WERI-Rb-1 (cell line): ENCODE data around the gene ZNF417.

Experiments
- DNase-seq: peaks from one replicate; pipeline ENCODE4 v3.0.0-alpha.2; 2020
- H3K27ac ChIP-seq: fragments of 250-450 bp; sonication (Bioruptor Pico); 2 replicates; pipeline ENCODE4 v1.5.1; 2020; ENCODE audit warnings: mild to moderate bottlenecking, moderate library complexity
- H3K27me3 ChIP-seq: fragments of 250-450 bp; sonication (Bioruptor Pico); 2 replicates; pipeline ENCODE4 v1.5.1; 2021; ENCODE audit warnings: mild to moderate bottlenecking, low read depth, moderate library complexity; ENCODE audit not compliant: insufficient read depth, severe bottlenecking
- H3K36me3 ChIP-seq: fragments of 250-450 bp; sonication (Bioruptor Pico); 2 replicates; pipeline ENCODE4 v1.5.1; 2020; ENCODE audit warnings: mild to moderate bottlenecking, moderate library complexity
- H3K4me3 ChIP-seq: 2 replicates; pipeline ENCODE4 v1.5.1; 2011; ENCODE audit warnings: low read depth, mild to moderate bottlenecking, control low read depth, low read length
- H3K9me3 ChIP-seq: fragments of 250-450 bp; sonication (Bioruptor Pico); 2 replicates; pipeline ENCODE4 v1.5.1; 2021; ENCODE audit warnings: mild to moderate bottlenecking, moderate library complexity; ENCODE audit not compliant: severe bottlenecking
- TF ChIP-seq, protein P1 (sequence below): IDR thresholded peaks from 2 replicates; pipeline ENCODE4 v1.5.1; 2011; ENCODE audit warnings: low read depth, mild to moderate bottlenecking, control low read depth, inconsistent platforms, low read length

The ZNF417 gene

DNA sequence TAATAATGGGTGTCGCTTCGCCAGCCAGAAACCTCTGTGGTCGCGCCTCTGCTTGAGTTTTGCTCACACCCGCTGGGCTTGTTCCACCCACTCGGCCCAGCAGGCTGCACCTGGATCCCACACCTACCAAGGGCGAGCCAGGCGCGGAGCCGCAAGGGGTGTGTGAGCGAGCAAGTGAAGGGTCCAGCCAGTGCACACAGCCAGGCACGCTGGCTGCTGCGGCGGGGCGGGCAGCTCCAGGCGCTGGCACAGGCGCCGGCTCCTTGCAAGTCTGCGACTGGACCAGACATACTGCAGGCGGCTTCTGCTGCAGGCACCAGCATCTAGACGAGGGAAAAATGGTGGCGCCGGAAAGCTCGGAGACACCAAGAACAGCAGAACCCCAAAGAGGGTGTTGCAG is 32.9 kb upstream of the ZNF417 start:
- TF ChIP-seq, protein P1, sequence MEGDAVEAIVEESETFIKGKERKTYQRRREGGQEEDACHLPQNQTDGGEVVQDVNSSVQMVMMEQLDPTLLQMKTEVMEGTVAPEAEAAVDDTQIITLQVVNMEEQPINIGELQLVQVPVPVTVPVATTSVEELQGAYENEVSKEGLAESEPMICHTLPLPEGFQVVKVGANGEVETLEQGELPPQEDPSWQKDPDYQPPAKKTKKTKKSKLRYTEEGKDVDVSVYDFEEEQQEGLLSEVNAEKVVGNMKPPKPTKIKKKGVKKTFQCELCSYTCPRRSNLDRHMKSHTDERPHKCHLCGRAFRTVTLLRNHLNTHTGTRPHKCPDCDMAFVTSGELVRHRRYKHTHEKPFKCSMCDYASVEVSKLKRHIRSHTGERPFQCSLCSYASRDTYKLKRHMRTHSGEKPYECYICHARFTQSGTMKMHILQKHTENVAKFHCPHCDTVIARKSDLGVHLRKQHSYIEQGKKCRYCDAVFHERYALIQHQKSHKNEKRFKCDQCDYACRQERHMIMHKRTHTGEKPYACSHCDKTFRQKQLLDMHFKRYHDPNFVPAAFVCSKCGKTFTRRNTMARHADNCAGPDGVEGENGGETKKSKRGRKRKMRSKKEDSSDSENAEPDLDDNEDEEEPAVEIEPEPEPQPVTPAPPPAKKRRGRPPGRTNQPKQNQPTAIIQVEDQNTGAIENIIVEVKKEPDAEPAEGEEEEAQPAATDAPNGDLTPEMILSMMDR = no peak
- Histone ChIP-seq H3K27ac (no peak overlapping the region), H3K4me3 (no peak overlapping the region), H3K9me3 (peaks cover 10% of the 10 kb centered on the region), H3K27me3 (no peaks in the 10 kb centered on the region), H3K36me3 (peaks cover 8% of the 10 kb centered on the region)
- DNase-seq = no peak

DNA sequence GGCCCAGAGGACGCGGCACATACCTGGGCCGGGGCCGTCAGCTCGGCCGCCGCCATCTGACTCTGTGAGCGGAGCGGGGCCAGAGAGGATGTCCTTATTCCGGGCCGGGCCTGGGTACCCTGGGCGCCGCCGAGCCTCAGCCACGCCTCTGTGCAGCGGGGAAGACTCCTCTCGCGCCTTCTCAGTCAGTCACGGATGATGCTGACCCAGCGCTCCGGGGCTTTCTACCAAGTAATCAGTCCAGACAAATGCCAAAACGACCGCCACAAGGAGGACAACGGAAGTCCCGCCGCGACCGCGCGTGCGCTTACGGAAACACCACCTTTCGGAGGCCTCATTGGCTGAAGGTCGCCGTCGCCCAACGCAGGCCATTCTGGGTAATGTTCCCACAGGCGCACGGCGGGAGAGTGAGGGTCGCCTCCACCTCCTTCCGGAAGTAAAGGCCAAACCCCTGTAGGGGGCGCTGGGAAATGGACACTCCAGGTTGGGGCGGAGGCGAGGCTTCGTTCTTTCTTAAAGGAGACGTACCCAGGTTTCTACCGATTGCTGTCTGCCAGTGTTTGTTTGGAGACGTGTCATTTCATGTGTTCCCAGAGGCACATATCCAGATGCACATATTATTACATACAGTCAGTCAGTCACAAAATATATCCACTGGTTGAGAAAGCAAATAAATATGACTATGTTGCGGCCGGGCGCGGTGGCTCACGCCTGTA is 31.2 kb upstream of the ZNF417 start, which contains the start of gene ZNF256:
Gene ZNF256 (minus strand): TSS at position 288 of the 716 bp plus-strand sequence. CDS start 232 bp downstream, at position 56.
- peak; percentile 98 for DNase-seq
- H3K36me3 ChIP-seq = peaks cover 25% of the 10 kb centered on the region
- peak within 1 kb of the TSS; percentile 84 for H3K27ac ChIP-seq
- peaks cover 10% of the 10 kb centered on the region for H3K9me3 ChIP-seq
- TF ChIP-seq, protein P1 = peak; percentile 60
- no peaks in the 10 kb centered on the region for H3K27me3 ChIP-seq
- H3K4me3 ChIP-seq = peak within 1 kb of the TSS; percentile 85

DNA sequence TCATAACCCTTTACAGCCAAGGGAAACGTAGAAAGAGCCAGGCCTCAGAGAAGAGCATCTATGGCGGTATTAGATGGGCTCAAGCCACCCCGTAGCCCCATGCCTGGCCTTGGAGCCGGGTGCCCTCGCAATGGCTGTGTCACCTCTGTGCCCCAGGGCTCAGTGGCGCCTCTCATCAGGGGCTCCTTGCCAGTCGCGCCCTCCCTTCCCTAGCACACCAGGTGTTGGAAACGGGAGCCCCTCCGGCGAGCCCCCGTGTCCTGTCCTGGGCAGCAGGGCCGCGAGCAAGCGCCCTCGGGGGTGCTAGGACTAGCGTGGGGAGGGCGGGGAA is 30.7 kb upstream of the ZNF417 start:
- Histone ChIP-seq H3K9me3 (peaks cover 10% of the 10 kb centered on the region), H3K36me3 (peaks cover 31% of the 10 kb centered on the region), H3K27ac (peak overlapping the region; percentile 84), H3K27me3 (no peaks in the 10 kb centered on the region), H3K4me3 (peak overlapping the region; percentile 85)
- TF ChIP-seq, protein P1 = no peak
- DNase-seq = no peak

DNA sequence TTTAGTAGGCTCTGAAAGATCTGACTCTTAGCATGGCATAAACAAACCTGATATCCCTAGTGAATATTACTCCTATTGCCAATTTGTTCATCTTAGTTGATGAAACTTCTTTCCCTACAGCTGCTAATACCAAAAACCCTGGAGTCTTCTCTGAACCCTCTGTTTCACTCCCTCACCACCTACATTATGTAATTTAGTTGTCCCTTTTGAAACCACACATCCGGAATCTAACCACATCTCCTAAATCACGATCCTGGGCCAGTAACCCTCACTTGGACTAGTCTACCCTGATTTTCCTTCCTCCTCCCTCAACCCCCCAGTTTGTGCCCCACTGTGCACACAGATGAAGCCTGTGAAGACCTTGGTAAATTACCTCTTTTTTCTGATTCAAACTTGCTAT is 29.9 kb upstream of the ZNF417 start:
- Histone ChIP-seq H3K4me3 (peak overlapping the region; percentile 85), H3K9me3 (peaks cover 10% of the 10 kb centered on the region), H3K36me3 (peaks cover 38% of the 10 kb centered on the region), H3K27me3 (no peaks in the 10 kb centered on the region), H3K27ac (no peak overlapping the region)
- TF ChIP-seq, protein P1 = no peak
- no peak for DNase-seq

DNA sequence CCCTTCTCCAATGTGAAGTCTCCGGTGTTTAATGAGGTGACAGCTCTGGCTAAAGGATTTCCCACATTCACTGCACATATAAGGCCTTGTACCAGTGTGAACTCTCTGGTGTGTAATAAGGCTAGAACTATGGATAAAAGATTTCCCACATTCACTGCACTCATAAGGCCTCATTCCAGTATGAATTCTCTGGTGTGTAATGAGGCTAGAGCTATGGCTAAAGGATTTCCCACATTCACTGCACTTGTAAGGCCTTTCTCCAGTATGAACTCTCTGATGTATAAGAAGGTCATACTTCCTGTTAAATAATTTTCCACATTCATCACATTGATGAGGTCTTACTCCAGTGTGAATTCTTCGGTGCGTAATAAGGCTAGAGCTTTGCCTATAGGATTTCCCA is 25.2 kb upstream of the ZNF417 start:
- TF ChIP-seq, protein P1 = no peak
- DNase-seq = no peak
- no peak overlapping the region for H3K4me3 ChIP-seq
- H3K9me3 ChIP-seq = no peaks in the 10 kb centered on the region
- H3K27me3 ChIP-seq = no peaks in the 10 kb centered on the region
- H3K36me3 ChIP-seq = peaks cover 66% of the 10 kb centered on the region
- H3K27ac ChIP-seq = no peak overlapping the region

DNA sequence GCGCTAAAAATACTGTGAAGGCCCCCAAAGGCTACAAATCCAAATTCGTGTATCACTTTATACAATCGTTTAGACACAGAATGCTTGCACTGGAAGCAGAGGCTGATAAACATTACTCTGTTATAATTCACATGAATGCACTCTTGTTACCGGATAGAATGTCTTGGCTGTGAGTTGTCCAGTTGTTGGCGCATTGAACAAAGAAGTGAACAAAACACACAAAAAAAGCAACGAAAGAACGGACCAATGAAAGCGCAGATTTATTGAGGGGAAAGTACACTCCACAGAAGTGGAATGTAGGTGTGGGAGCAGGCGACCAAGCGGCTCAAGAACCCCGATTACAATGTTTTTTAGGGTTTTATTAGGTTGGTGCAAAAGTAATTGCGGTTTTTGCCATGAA is 19.3 kb upstream of the ZNF417 start:
- no peak for DNase-seq
- H3K9me3 ChIP-seq = peaks cover 5% of the 10 kb centered on the region
- no peaks in the 10 kb centered on the region for H3K27me3 ChIP-seq
- H3K27ac ChIP-seq = no peak overlapping the region
- H3K36me3 ChIP-seq = peaks cover 61% of the 10 kb centered on the region
- TF ChIP-seq, protein P1 = no peak
- no peak overlapping the region for H3K4me3 ChIP-seq
